CD4-positive, alpha-beta T cell (primary cell): ENCODE results near the gene TMA7. TPM values are rescaled to one million over a fixed set of nuclear protein-coding genes. Genes with fewer than 3 reads are reported as not detected.

ENCODE experiments used
- ATAC-seq: fragments of 200-7000 bp; cut with Tn5 transposase; one replicate; pipeline ENCODE4 v1.10.0; 2022; ENCODE audit warnings: mild to moderate bottlenecking; ENCODE audit not compliant: poor library complexity
- CTCF ChIA-PET: fragments of 350-600 bp; sonication (Branson Sonifier 250); formaldehyde crosslinking; loops from one replicate; lab custom pipeline; 2021; ENCODE audit warnings: antibody characterized with exemption, inconsistent platforms; lab: Charles Lee
- POLR2A ChIA-PET: fragments of 350-600 bp; sonication (Branson Sonifier 250); formaldehyde crosslinking; loops from one replicate; lab custom pipeline; 2021; ENCODE audit warnings: antibody characterized with exemption, inconsistent platforms; lab: Charles Lee
- DNase-seq, 14 experiments: peaks; one replicate each; pipeline ENCODE4 v3.0.0-alpha.2; 2013 to 2020; ENCODE audit warnings: mixed read lengths in 2 of 14
- H3K27ac ChIP-seq, 2 donors: one replicate each; pipeline versions ENCODE4 v1.5.1 to v1.7.0; 2013; ENCODE audit warnings: low read length in 2 of 2, low read depth in 1 of 2, mild to moderate bottlenecking in 1 of 2
- H3K27me3 ChIP-seq, 2 experiments: 1 replicate in 1 of 2; 2 replicates in 1 of 2; pipeline versions ENCODE4 v1.6.1 to v1.7.0; 2013; ENCODE audit warnings: low read length in 2 of 2, control low read depth in 1 of 2, mild to moderate bottlenecking in 1 of 2, moderate library complexity in 1 of 2; ENCODE audit not compliant: insufficient read depth in 2 of 2, control insufficient read depth in 1 of 2
- H3K36me3 ChIP-seq: one replicate; pipeline ENCODE4 v1.6.1; 2013; ENCODE audit warnings: low read length, control low read depth; ENCODE audit not compliant: insufficient read depth
- H3K4me1 ChIP-seq: one replicate; pipeline ENCODE4 v1.6.1; 2013; ENCODE audit warnings: low read length, control low read depth; ENCODE audit not compliant: insufficient read depth
- H3K4me3 ChIP-seq: one replicate; pipeline ENCODE4 v1.5.1; 2013; ENCODE audit warnings: mild to moderate bottlenecking, low read length, moderate library complexity
- H3K9me3 ChIP-seq, 2 experiments: 1 replicate in 1 of 2; 2 replicates in 1 of 2; pipeline versions ENCODE4 v1.6.1 to v1.7.0; 2013; ENCODE audit warnings: low read length in 2 of 2, mild to moderate bottlenecking in 2 of 2, control low read depth in 1 of 2, moderate library complexity in 1 of 2; ENCODE audit not compliant: control insufficient read depth in 1 of 2, insufficient read depth in 1 of 2
- H3K27ac Mint-ChIP-seq: one replicate; pipeline ENCODE4 v1.8.0; 2020; ENCODE audit warnings: mixed read lengths
- H3K27me3 Mint-ChIP-seq: one replicate; pipeline ENCODE4 v1.8.0; 2021; ENCODE audit warnings: mixed read lengths
- H3K36me3 Mint-ChIP-seq: one replicate; pipeline ENCODE4 v1.8.0; 2021; ENCODE audit warnings: low read depth, mixed read lengths
- H3K4me1 Mint-ChIP-seq: one replicate; pipeline ENCODE4 v1.8.0; 2021; ENCODE audit warnings: low read depth, mixed read lengths
- H3K4me3 Mint-ChIP-seq: one replicate; pipeline ENCODE4 v1.8.0; 2020; ENCODE audit warnings: mild to moderate bottlenecking, mixed read lengths
- H3K9me3 Mint-ChIP-seq: one replicate; pipeline ENCODE4 v1.8.0; 2020; ENCODE audit warnings: mixed read lengths
- CTCF ChIP-seq: fragments of 200-600 bp; IDR thresholded peaks from one replicate; pipeline ENCODE4 v1.8.0; 2022; ENCODE audit warnings: antibody characterized with exemption, mild to moderate bottlenecking
- intact Hi-C, 2 experiments: fragments of 100-400 bp; cut with DNase I in 1 of 2; cut with micrococcal nuclease in 1 of 2; formaldehyde crosslinking; loops; one replicate each; pipeline versions ENCODE4 v1.15.1 to v1.9.0; 2023 to 2025; cut with DNase I, micrococcal nuclease
- total RNA-seq, 174 experiments: library from RNA in 2 of 174; stranded (reverse) in 2 of 174; gene quantifications; one replicate each; pipeline ENCODE4 v1.2.3 and lab custom pipeline; 2021 to 2026

The TMA7 gene
- total RNA-seq, 2 experiments from 2014 or later: 289 to 297 TPM

- Mint-ChIP-seq H3K27me3 (no peaks in the 10 kb centered on the region), H3K4me3 (no peak overlapping the region), H3K36me3 (no peaks in the 10 kb centered on the region), H3K27ac (no peak overlapping the region), H3K4me1 (no peaks in the 10 kb centered on the region), H3K9me3 (no peaks in the 10 kb centered on the region)
- Histone ChIP-seq H3K9me3 (no peaks in the 10 kb centered on the region), H3K27me3 (no peaks in the 10 kb centered on the region), H3K27ac (no peak overlapping the region), H3K4me1 (peaks cover under 1% of the 10 kb centered on the region), H3K4me3 (no peak overlapping the region), H3K36me3 (no peaks in the 10 kb centered on the region)
- intact Hi-C loops: no loop called here
- no peak for DNase-seq
- CTCF ChIA-PET: interaction anchor here (0.6 to 2.6 kb wide), 2 partner anchors 13 to 79 kb away, joined by 3 to 7 read pairs; no protein-coding TSS in a partner anchor
- no peak for ATAC-seq
- TF ChIP-seq CTCF: no peak
- POLR2A ChIA-PET: no interaction called here
Observed at GRCh38 chr3:48423241-48423882, 16.7 kb upstream of the TMA7 start.

GRCh38 chr3:48423883-48424695, 16.0 kb upstream of the TMA7 start:
- ChIA-PET CTCF (interaction anchor here (0.6 to 2.6 kb wide), 2 partner anchors 12 to 78 kb away, joined by 3 to 7 read pairs; no protein-coding TSS in a partner anchor), POLR2A (no interaction called here)
- no peaks in the 10 kb centered on the region for H3K9me3 ChIP-seq
- Mint-ChIP-seq H3K4me1 (no peaks in the 10 kb centered on the region), H3K4me3 (no peak overlapping the region), H3K9me3 (no peaks in the 10 kb centered on the region), H3K27me3 (no peaks in the 10 kb centered on the region), H3K27ac (no peak overlapping the region), H3K36me3 (no peaks in the 10 kb centered on the region)
- no peaks in the 10 kb centered on the region for H3K36me3 ChIP-seq
- H3K27me3 ChIP-seq: no peaks in the 10 kb centered on the region
- peaks cover 7% of the 10 kb centered on the region for H3K4me1 ChIP-seq
- DNase-seq (no peak), ATAC-seq (no peak)
- no peak overlapping the region for H3K27ac ChIP-seq
- no peak for TF ChIP-seq CTCF
- intact Hi-C loops: no loop called here
- H3K4me3 ChIP-seq: no peak overlapping the region

GRCh38 chr3:48425281-48425812, 14.7 kb upstream of the TMA7 start:
- Histone ChIP-seq H3K27ac (no peak overlapping the region), H3K9me3 (no peaks in the 10 kb centered on the region), H3K36me3 (no peaks in the 10 kb centered on the region), H3K4me3 (no peak overlapping the region), H3K4me1 (peaks cover 15% of the 10 kb centered on the region), H3K27me3 (no peaks in the 10 kb centered on the region)
- no peak for DNase-seq
- Mint-ChIP-seq H3K4me3 (no peak overlapping the region), H3K9me3 (no peaks in the 10 kb centered on the region), H3K27ac (no peak overlapping the region), H3K36me3 (no peaks in the 10 kb centered on the region), H3K27me3 (no peaks in the 10 kb centered on the region), H3K4me1 (peaks cover 2% of the 10 kb centered on the region)
- no peak for ATAC-seq
- TF ChIP-seq CTCF: no peak
- ChIA-PET CTCF (no interaction called here), POLR2A (no interaction called here)
- intact Hi-C loops: no loop called here
